HEK293T (cell line): ENCODE measurements around the gene ITIH2.

Experiments used
- CTBP1 ChIP-seq: fragments of 450-650 bp; IDR thresholded peaks from 2 replicates; pipeline ENCODE4 v1.6.1; 2016; ENCODE audit warnings: borderline replicate concordance
- FOXA1 ChIP-seq: fragments of 450-650 bp; IDR thresholded peaks from 2 replicates; pipeline ENCODE4 v1.6.1; 2016; ENCODE audit warnings: mild to moderate bottlenecking
- FOXM1 ChIP-seq: fragments of 450-650 bp; IDR thresholded peaks from 2 replicates; pipeline ENCODE4 v1.6.1; 2017; ENCODE audit warnings: mild to moderate bottlenecking, borderline replicate concordance
- L3MBTL2 ChIP-seq: fragments of 450-650 bp; conservative IDR thresholded peaks from 2 replicates; pipeline ENCODE4 v1.6.1; 2016; ENCODE audit warnings: mild to moderate bottlenecking
- TARDBP ChIP-seq: fragments of 450-650 bp; IDR thresholded peaks from 2 replicates; pipeline ENCODE4 v1.6.1; 2016

- TF ChIP-seq CTBP1 (no peak), FOXM1 (no peak), FOXA1 (no peak), L3MBTL2 (no peak), TARDBP (no peak)
Measured at GRCh38 chr10:7702288-7702812, 766 bp upstream of the ITIH2 start.
